IMR-90 (cell line): ENCODE results near the gene NPHS1. TPM values are rescaled to one million over a fixed set of nuclear protein-coding genes. Genes with fewer than 3 reads are reported as not detected.

Experiments used
- ATAC-seq: fragments of 200-7000 bp; cut with Tn5 transposase; 2 replicates; pipeline ENCODE4 v1.9.1; 2020; ENCODE audit warnings: low read depth, mild to moderate bottlenecking, moderate library complexity
- BruUV-seq: library from RNA; stranded (reverse); fragments of 400-500 nt; replicated peaks from 2 replicates; lab custom pipeline; 2021; lab: Mats Ljungman, UMichigan
- CTCF ChIA-PET: fragments of 300-600 bp; formaldehyde crosslinking; extraction: SDS; loops from one replicate; lab custom pipeline; 2021; ENCODE audit warnings: antibody characterized with exemption; lab: Yijun Ruan, JAX
- POLR2A ChIA-PET: fragments of 300-600 bp; sonication (Branson Sonifier 250); formaldehyde crosslinking; loops from one replicate; lab custom pipeline; 2022; ENCODE audit warnings: antibody characterized with exemption; ENCODE audit not compliant: unreplicated experiment; lab: Charles Lee
- DNase-seq: peaks from one replicate; pipeline ENCODE4 v3.0.0; 2013
- H2AFZ ChIP-seq: replicated peaks from 2 replicates; pipeline ENCODE3; 2013; ENCODE audit warnings: low read length, mild to moderate bottlenecking; ENCODE audit not compliant: poor library complexity
- H2AK5ac ChIP-seq: 2 replicates; pipeline ENCODE4 v1.6.1; 2013; ENCODE audit warnings: low read depth, low read length, inconsistent platforms
- H2AK9ac ChIP-seq: replicated peaks from 2 replicates; pipeline ENCODE3; 2013; ENCODE audit warnings: mild to moderate bottlenecking, low read depth, low read length, moderate library complexity; ENCODE audit not compliant: poor library complexity
- H2BK120ac ChIP-seq: 2 replicates; pipeline ENCODE4 v1.6.1; 2013; ENCODE audit warnings: low read depth, low read length, inconsistent platforms
- H2BK15ac ChIP-seq: 3 replicates; pipeline ENCODE4 v1.6.1; 2013; ENCODE audit warnings: low read depth, low read length, inconsistent platforms
- H2BK20ac ChIP-seq: 2 replicates; pipeline ENCODE4 v1.6.1; 2013; ENCODE audit warnings: low read depth, mild to moderate bottlenecking, inconsistent platforms, low read length, moderate library complexity
- H2BK5ac ChIP-seq: 2 replicates; pipeline ENCODE4 v1.6.1; 2013; ENCODE audit warnings: mild to moderate bottlenecking, low read depth, low read length, inconsistent platforms; ENCODE audit not compliant: poor library complexity, severe bottlenecking
- H3K14ac ChIP-seq: replicated peaks from 2 replicates; pipeline ENCODE4 v1.6.1; 2013; ENCODE audit warnings: low read depth, low read length, inconsistent platforms
- H3K18ac ChIP-seq: 2 replicates; pipeline ENCODE4 v1.6.1; 2013; ENCODE audit warnings: low read depth, low read length, control low read depth
- H3K23ac ChIP-seq: 2 replicates; pipeline ENCODE4 v1.6.1; 2013; ENCODE audit warnings: low read depth, low read length, inconsistent platforms
- H3K27ac ChIP-seq: 2 replicates; pipeline ENCODE4 v1.5.1; 2013; ENCODE audit warnings: mild to moderate bottlenecking, control low read depth, low read length; ENCODE audit not compliant: insufficient read depth
- H3K27me3 ChIP-seq: 2 replicates; pipeline ENCODE4 v1.6.1; 2013; ENCODE audit warnings: low read length; ENCODE audit not compliant: control insufficient read depth, insufficient read depth
- H3K36me3 ChIP-seq: 2 replicates; pipeline ENCODE4 v1.6.1; 2013; ENCODE audit warnings: low read length, mixed read lengths; ENCODE audit not compliant: control insufficient read depth, insufficient read depth
- H3K4ac ChIP-seq: 2 replicates; pipeline ENCODE4 v1.6.1; 2013; ENCODE audit warnings: low read depth, low read length, inconsistent platforms
- H3K4me1 ChIP-seq: 2 replicates; pipeline ENCODE4 v1.6.1; 2013; ENCODE audit warnings: low read length, mixed read lengths; ENCODE audit not compliant: control insufficient read depth, insufficient read depth
- H3K4me2 ChIP-seq: 2 replicates; pipeline ENCODE4 v1.6.1; 2013; ENCODE audit warnings: low read depth, mild to moderate bottlenecking, control low read depth, low read length, moderate library complexity
- H3K4me3 ChIP-seq: 2 replicates; pipeline ENCODE4 v1.5.1; 2013; ENCODE audit warnings: low read depth, mild to moderate bottlenecking, control low read depth, low read length, moderate library complexity; ENCODE audit not compliant: insufficient read depth
- H3K56ac ChIP-seq: 2 replicates; pipeline ENCODE4 v1.6.1; 2013; ENCODE audit warnings: low read length, inconsistent platforms; ENCODE audit not compliant: insufficient read depth; ENCODE audit errors: extremely low read depth
- H3K79me1 ChIP-seq, 2 experiments: 2 replicates each; pipeline ENCODE4 v1.6.1; 2013; ENCODE audit warnings: low read length in 2 of 2, inconsistent platforms in 1 of 2, low read depth in 1 of 2
- H3K9ac ChIP-seq: 2 replicates; pipeline ENCODE4 v1.6.1; 2013; ENCODE audit warnings: low read depth, low read length, control low read depth
- H3K9me1 ChIP-seq: 2 replicates; pipeline ENCODE4 v1.6.1; 2013; ENCODE audit warnings: low read length, inconsistent platforms; ENCODE audit not compliant: insufficient read depth
- H3K9me3 ChIP-seq: 2 replicates; pipeline ENCODE4 v1.6.1; 2013; ENCODE audit warnings: low read length; ENCODE audit not compliant: control insufficient read depth, insufficient read depth
- H4K20me1 ChIP-seq: 2 replicates; pipeline ENCODE4 v1.6.1; 2013; ENCODE audit warnings: low read length, inconsistent platforms; ENCODE audit not compliant: insufficient read depth
- H4K5ac ChIP-seq: 2 replicates; pipeline ENCODE4 v1.6.1; 2013; ENCODE audit warnings: mild to moderate bottlenecking, low read depth, low read length, control low read depth
- H4K8ac ChIP-seq, 2 experiments: 2 replicates each; pipeline ENCODE4 v1.6.1; 2013; ENCODE audit warnings: low read depth in 2 of 2, low read length in 2 of 2, control low read depth in 1 of 2, inconsistent platforms in 1 of 2
- H4K91ac ChIP-seq: 2 replicates; pipeline ENCODE4 v1.6.1; 2013; ENCODE audit warnings: low read depth, low read length, inconsistent platforms; ENCODE audit not compliant: insufficient read depth
- BHLHE40 ChIP-seq: fragments of 150-350 bp; IDR thresholded peaks from 2 replicates; pipeline ENCODE4 v1.6.1; 2016; ENCODE audit warnings: mild to moderate bottlenecking, low read depth, low read length
- CEBPB ChIP-seq: IDR thresholded peaks from 2 replicates; pipeline ENCODE4 v1.6.1; 2012; ENCODE audit warnings: low read depth, low read length, improper control_type of control experiment
- CHD1 ChIP-seq: IDR thresholded peaks from 2 replicates; pipeline ENCODE4 v1.6.1; 2012; ENCODE audit warnings: low read depth, low read length, improper control_type of control experiment
- MAZ ChIP-seq: IDR thresholded peaks from 2 replicates; pipeline ENCODE4 v1.6.1; 2012; ENCODE audit warnings: low read depth, mild to moderate bottlenecking, low read length, improper control_type of control experiment, moderate library complexity, borderline replicate concordance
- MXI1 ChIP-seq: IDR thresholded peaks from 2 replicates; pipeline ENCODE4 v1.6.1; 2012; ENCODE audit warnings: low read depth, mild to moderate bottlenecking, low read length, moderate library complexity, borderline replicate concordance
- NFE2L2 ChIP-seq: fragments of 150-350 bp; IDR thresholded peaks from 2 replicates; pipeline ENCODE4 v1.6.1; 2016; ENCODE audit warnings: low read depth, mild to moderate bottlenecking, low read length
- POLR2A ChIP-seq: IDR thresholded peaks from 2 replicates; pipeline ENCODE4 v1.6.1; 2012; ENCODE audit warnings: mild to moderate bottlenecking, low read depth, low read length
- RCOR1 ChIP-seq: IDR thresholded peaks from 2 replicates; pipeline ENCODE4 v1.6.1; 2012; ENCODE audit warnings: mild to moderate bottlenecking, low read length, improper control_type of control experiment; ENCODE audit not compliant: insufficient replicate concordance
- RFX5 ChIP-seq: IDR thresholded peaks from 2 replicates; pipeline ENCODE4 v1.8.0; 2012; ENCODE audit warnings: low read depth, mild to moderate bottlenecking, low read length, moderate library complexity
- SMC3 ChIP-seq: fragments of 150-350 bp; IDR thresholded peaks from 2 replicates; pipeline ENCODE4 v1.6.1; 2016; ENCODE audit warnings: low read depth, mild to moderate bottlenecking, antibody characterized with exemption, low read length, moderate library complexity
- WGBS, 2 experiments: methylation state at CpG; one replicate each; pipeline versions ENCODE4 v1.1.5 to v1.1.7; 2013; ENCODE audit warnings: missing lambda C conversion rate in 2 of 2; ENCODE audit not compliant: insufficient read length in 1 of 2; ENCODE audit errors: extremely low coverage in 2 of 2; 5-methylcytosine and 5-hydroxymethylcytosine counted together
- dilution Hi-C: fragments of 300-500 bp; cut with HindIII; formaldehyde crosslinking; loops from one replicate; pipeline ENCODE4 v1.14.3; 2018; ENCODE audit warnings: low sequenced_read_pairs; ENCODE audit not compliant: unreplicated experiment
- in situ Hi-C: fragments of 300-500 bp; cut with MboI; formaldehyde crosslinking; loops from 3 replicates; pipeline ENCODE4 v1.14.3; 2019; ENCODE audit warnings: low sequenced_read_pairs, inconsistent platforms, mixed read lengths
- intact Hi-C: fragments of 100-400 bp; cut with micrococcal nuclease; formaldehyde crosslinking; loops from 2 replicates; pipeline ENCODE4 v1.10.0; 2022
- polyA plus RNA-seq, 3 experiments: library from polyadenylated mRNA; depleted of rRNA; stranded (reverse); fragments of >200 nt; gene quantifications; 2 replicates each; pipeline ENCODE4 v1.2.3, GENCODE V29; 2012; ENCODE audit warnings: low replicate concordance in 1 of 3
- total RNA-seq: library from RNA; depleted of rRNA; stranded (reverse); fragments of >200 nt; gene quantifications from 2 replicates; pipeline ENCODE4 v1.2.3, GENCODE V29; 2012
- TF ChIP-seq, protein P1 (sequence below): fragments of 150-350 bp; IDR thresholded peaks from 2 replicates; pipeline ENCODE4 v1.6.1; 2017; ENCODE audit warnings: mild to moderate bottlenecking, antibody characterized with exemption, low read length, low read depth
- TF ChIP-seq, protein P2 (sequence below): conservative IDR thresholded peaks from 2 replicates; pipeline ENCODE4 v1.5.1; 2012; ENCODE audit warnings: mild to moderate bottlenecking, low read depth, low read length, improper control_type of control experiment

The NPHS1 gene
- total and polyA plus RNA-seq, 2 of the 4 experiments (the other 2 are of a cell fraction): not detected

DNA sequence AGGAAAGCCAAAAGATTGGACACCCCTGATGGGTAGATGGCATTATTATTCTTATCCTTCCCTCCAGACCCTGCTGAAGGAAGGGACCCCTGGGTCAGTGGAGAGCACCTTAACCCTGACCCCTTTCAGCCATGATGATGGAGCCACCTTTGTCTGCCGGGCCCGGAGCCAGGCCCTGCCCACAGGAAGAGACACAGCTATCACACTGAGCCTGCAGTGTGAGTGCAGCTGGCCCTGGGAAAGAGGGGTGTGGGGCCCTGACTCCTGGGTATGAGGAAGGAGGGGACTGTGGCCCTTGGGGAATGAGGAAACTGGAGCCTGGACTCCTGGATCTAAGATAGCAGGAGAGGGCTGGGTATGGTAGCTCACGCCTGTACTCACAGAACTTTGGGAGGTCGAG is 7.1 kb upstream of the NPHS1 start:
- no peak overlapping the region for H3K14ac ChIP-seq
- no peaks in the 10 kb centered on the region for H3K9me3 ChIP-seq
- H3K36me3 ChIP-seq: no peaks in the 10 kb centered on the region
- no peaks in the 10 kb centered on the region for H3K79me1 ChIP-seq
- ATAC-seq (no peak), DNase-seq (no peak)
- H3K4me3 ChIP-seq: no peak overlapping the region
- H3K18ac ChIP-seq: no peak overlapping the region
- dilution Hi-C loops: no loop called here
- TF ChIP-seq CEBPB (no peak), MAZ (no peak), CHD1 (no peak), MXI1 (no peak), NFE2L2 (no peak), BHLHE40 (no peak), POLR2A (no peak), RCOR1 (no peak), RFX5 (no peak), SMC3 (no peak)
- TF ChIP-seq, protein P1, sequence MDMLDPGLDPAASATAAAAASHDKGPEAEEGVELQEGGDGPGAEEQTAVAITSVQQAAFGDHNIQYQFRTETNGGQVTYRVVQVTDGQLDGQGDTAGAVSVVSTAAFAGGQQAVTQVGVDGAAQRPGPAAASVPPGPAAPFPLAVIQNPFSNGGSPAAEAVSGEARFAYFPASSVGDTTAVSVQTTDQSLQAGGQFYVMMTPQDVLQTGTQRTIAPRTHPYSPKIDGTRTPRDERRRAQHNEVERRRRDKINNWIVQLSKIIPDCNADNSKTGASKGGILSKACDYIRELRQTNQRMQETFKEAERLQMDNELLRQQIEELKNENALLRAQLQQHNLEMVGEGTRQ: no peak
- TF ChIP-seq, protein P2, sequence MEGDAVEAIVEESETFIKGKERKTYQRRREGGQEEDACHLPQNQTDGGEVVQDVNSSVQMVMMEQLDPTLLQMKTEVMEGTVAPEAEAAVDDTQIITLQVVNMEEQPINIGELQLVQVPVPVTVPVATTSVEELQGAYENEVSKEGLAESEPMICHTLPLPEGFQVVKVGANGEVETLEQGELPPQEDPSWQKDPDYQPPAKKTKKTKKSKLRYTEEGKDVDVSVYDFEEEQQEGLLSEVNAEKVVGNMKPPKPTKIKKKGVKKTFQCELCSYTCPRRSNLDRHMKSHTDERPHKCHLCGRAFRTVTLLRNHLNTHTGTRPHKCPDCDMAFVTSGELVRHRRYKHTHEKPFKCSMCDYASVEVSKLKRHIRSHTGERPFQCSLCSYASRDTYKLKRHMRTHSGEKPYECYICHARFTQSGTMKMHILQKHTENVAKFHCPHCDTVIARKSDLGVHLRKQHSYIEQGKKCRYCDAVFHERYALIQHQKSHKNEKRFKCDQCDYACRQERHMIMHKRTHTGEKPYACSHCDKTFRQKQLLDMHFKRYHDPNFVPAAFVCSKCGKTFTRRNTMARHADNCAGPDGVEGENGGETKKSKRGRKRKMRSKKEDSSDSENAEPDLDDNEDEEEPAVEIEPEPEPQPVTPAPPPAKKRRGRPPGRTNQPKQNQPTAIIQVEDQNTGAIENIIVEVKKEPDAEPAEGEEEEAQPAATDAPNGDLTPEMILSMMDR: no peak
- no peak overlapping the region for H3K4ac ChIP-seq
- peaks cover 79% of the 10 kb centered on the region for H3K27me3 ChIP-seq
- no peak overlapping the region for H3K4me2 ChIP-seq
- no peak overlapping the region for H2AFZ ChIP-seq
- H2BK15ac ChIP-seq: no peak overlapping the region
- H2BK20ac ChIP-seq: no peak overlapping the region
- 67% methylated on average over 3 of the region's 4 CpGs; no CpG with 5 or more reads in 1 of the 2 experiments for WGBS, 2 experiments
- H4K91ac ChIP-seq: no peak overlapping the region
- H2BK120ac ChIP-seq: no peak overlapping the region
- H2BK5ac ChIP-seq: no peak overlapping the region
- no peaks in the 10 kb centered on the region; the same call in 1 of the 2 replicates for H4K20me1 ChIP-seq
- no peak overlapping the region for H2AK5ac ChIP-seq
- no peak overlapping the region for H3K9ac ChIP-seq
- H4K5ac ChIP-seq: no peak overlapping the region
- H3K9me1 ChIP-seq: no peaks in the 10 kb centered on the region
- intact Hi-C loops: no loop called here
- no peak overlapping the region for H3K56ac ChIP-seq
- in situ Hi-C loops: no loop called here
- H4K8ac ChIP-seq: no peak overlapping the region
- BruUV-seq: no TSS peak
- no peak overlapping the region for H2AK9ac ChIP-seq
- no peak overlapping the region for H3K27ac ChIP-seq
- ChIA-PET POLR2A (no interaction called here), CTCF (no interaction called here)
- no peak overlapping the region for H3K23ac ChIP-seq
- no peaks in the 10 kb centered on the region; the same call in 1 of the 2 replicates for H3K4me1 ChIP-seq
